B cell (primary cell): ENCODE measurements around the gene NRL. TPM values are rescaled to one million over a fixed set of nuclear protein-coding genes. Genes with fewer than 3 reads are reported as not detected.

ENCODE experiments used
- ATAC-seq: fragments of 200-7000 bp; cut with Tn5 transposase; one replicate; pipeline ENCODE4 v1.10.0; 2021; ENCODE audit warnings: low read depth, mild to moderate bottlenecking, moderate number of reproducible peaks, moderate library complexity
- CTCF ChIA-PET: fragments of 350-600 bp; sonication (Branson Sonifier 250); formaldehyde crosslinking; loops from one replicate; lab custom pipeline; 2021; ENCODE audit warnings: antibody characterized with exemption, inconsistent platforms; lab: Charles Lee
- POLR2A ChIA-PET: fragments of 350-600 bp; sonication (Branson Sonifier 250); formaldehyde crosslinking; loops from one replicate; lab custom pipeline; 2021; ENCODE audit warnings: antibody characterized with exemption; lab: Charles Lee
- DNase-seq: peaks from one replicate; pipeline ENCODE4 v3.0.0; 2013
- H2AFZ ChIP-seq: 2 replicates; pipeline ENCODE4 v1.6.1; 2012; ENCODE audit warnings: mild to moderate bottlenecking, low read depth, low read length; ENCODE audit not compliant: insufficient read depth, poor library complexity, severe bottlenecking
- H3K27ac ChIP-seq, 2 donors: 1 replicate in 1 of 2; 2 replicates in 1 of 2; pipeline ENCODE4 v1.5.1; 2012 to 2013; ENCODE audit warnings: low read length in 2 of 2, mild to moderate bottlenecking in 2 of 2, moderate library complexity in 1 of 2
- H3K27me3 ChIP-seq, 4 experiments: fragments of 200-600 bp in 1 of 4; sonication (generic) in 1 of 4; replicated peaks in 1 of 4; 1 replicate in 2 of 4; 2 replicates in 2 of 4; pipeline versions ENCODE4 v1.6.1 to v1.7.0; 2013 to 2016; ENCODE audit warnings: low read length in 3 of 4, mild to moderate bottlenecking in 2 of 4, mixed read lengths in 1 of 4, moderate library complexity in 1 of 4; ENCODE audit not compliant: insufficient read depth in 4 of 4, control insufficient read depth in 3 of 4; ENCODE audit errors: control extremely low read depth in 1 of 4
- H3K36me3 ChIP-seq, 2 experiments: replicated peaks in 1 of 2; 1 replicate in 1 of 2; 2 replicates in 1 of 2; pipeline versions ENCODE4 v1.6.1 to v1.7.1; 2013; ENCODE audit warnings: low read length in 1 of 2; ENCODE audit not compliant: insufficient read depth in 2 of 2, control insufficient read depth in 1 of 2; ENCODE audit errors: control extremely low read depth in 1 of 2, extremely low read depth in 1 of 2
- H3K4me1 ChIP-seq, 2 donors: fragments of 200-600 bp in 1 of 2; sonication (generic) in 1 of 2; 1 replicate in 1 of 2; 2 replicates in 1 of 2; pipeline versions ENCODE4 v1.5.1 to v1.6.1; 2013 to 2017; ENCODE audit warnings: low read length in 2 of 2; ENCODE audit not compliant: control insufficient read depth in 2 of 2, insufficient read depth in 2 of 2
- H3K4me2 ChIP-seq: replicated peaks from 2 replicates; pipeline ENCODE3; 2012; ENCODE audit warnings: mild to moderate bottlenecking, low read depth, low read length; ENCODE audit not compliant: poor library complexity, severe bottlenecking
- H3K4me3 ChIP-seq, 5 experiments: fragments of 200-600 bp in 1 of 5; sonication (generic) in 1 of 5; 1 replicate in 3 of 5; 2 replicates in 2 of 5; pipeline versions ENCODE4 v1.5.1 to v1.7.0; 2011 to 2016; ENCODE audit warnings: low read length in 4 of 5, mild to moderate bottlenecking in 4 of 5, low read depth in 2 of 5, control low read depth in 1 of 5, moderate library complexity in 1 of 5; ENCODE audit not compliant: insufficient read depth in 1 of 5; ENCODE audit errors: control extremely low read depth in 1 of 5, extremely low read depth in 1 of 5
- H3K79me2 ChIP-seq: fragments of 200-600 bp; sonication (generic); one replicate; pipeline ENCODE4 v1.6.0; 2016; ENCODE audit warnings: low read length; ENCODE audit not compliant: control insufficient read depth, insufficient read depth
- H3K9ac ChIP-seq: fragments of 200-600 bp; sonication (generic); 2 replicates; pipeline ENCODE4 v1.6.1; 2017; ENCODE audit warnings: mild to moderate bottlenecking, low read length, moderate library complexity
- H3K9me3 ChIP-seq, 3 donors: one replicate each; pipeline versions ENCODE4 v1.6.1 to v1.7.1; 2013; ENCODE audit warnings: low read length in 2 of 3; ENCODE audit not compliant: control insufficient read depth in 2 of 3, insufficient read depth in 1 of 3; ENCODE audit errors: control extremely low read depth in 1 of 3
- H4K20me1 ChIP-seq: 2 replicates; pipeline ENCODE4 v1.6.0; 2012; ENCODE audit warnings: mild to moderate bottlenecking, low read length; ENCODE audit not compliant: insufficient read depth, control insufficient read depth, poor library complexity, severe bottlenecking
- H3K27ac Mint-ChIP-seq: one replicate; pipeline ENCODE4 v1.8.0; 2021; ENCODE audit warnings: mixed read lengths
- H3K27me3 Mint-ChIP-seq: one replicate; pipeline ENCODE4 v1.8.0; 2021; ENCODE audit warnings: mixed read lengths
- H3K4me1 Mint-ChIP-seq: one replicate; pipeline ENCODE4 v1.8.0; 2021; ENCODE audit warnings: mixed read lengths
- H3K4me3 Mint-ChIP-seq: one replicate; pipeline ENCODE4 v1.8.0; 2021; ENCODE audit warnings: mixed read lengths
- H3K9me3 Mint-ChIP-seq: one replicate; pipeline ENCODE4 v1.8.0; 2022; ENCODE audit warnings: mixed read lengths; ENCODE audit not compliant: insufficient read depth
- CTCF ChIP-seq: fragments of 200-600 bp; IDR thresholded peaks from one replicate; pipeline ENCODE4 v1.8.0; 2022; ENCODE audit warnings: antibody characterized with exemption, mild to moderate bottlenecking
- EZH2 ChIP-seq: IDR thresholded peaks from 2 replicates; pipeline ENCODE4 v1.6.1; 2012; ENCODE audit warnings: borderline replicate concordance, low read depth, mild to moderate bottlenecking, moderate library complexity, low read length; ENCODE audit not compliant: insufficient read depth, poor library complexity, severe bottlenecking
- WGBS: methylation state at CpG from one replicate; pipeline ENCODE4 v1.1.5; 2013; ENCODE audit warnings: missing lambda C conversion rate; ENCODE audit not compliant: insufficient coverage; 5-methylcytosine and 5-hydroxymethylcytosine counted together
- intact Hi-C: fragments of 100-400 bp; cut with micrococcal nuclease; formaldehyde crosslinking; loops from one replicate; pipeline ENCODE4 v1.10.0; 2022
- polyA plus RNA-seq: library from polyadenylated mRNA; depleted of rRNA; stranded (reverse); fragments of >200 nt; gene quantifications from 2 replicates; pipeline ENCODE4 v1.2.3, GENCODE V29; 2012
- total RNA-seq, 2 donors: library from RNA; stranded (reverse); fragments of 120-200 nt in 1 of 2; gene quantifications; 1 replicate in 1 of 2; 2 replicates in 1 of 2; pipeline versions ENCODE4 v1.2.3 to v1.2.4, GENCODE V29; 2013 to 2022

Gene NRL
- total and polyA plus RNA-seq, 2 donors (not counting 1 experiment from before 2014, with no cell fraction given): 7.0 to 8.8 TPM

- Mint-ChIP-seq H3K4me1 (peaks cover 22% of the 10 kb centered on the region), H3K4me3 (no peak overlapping the region), H3K9me3 (no peaks in the 10 kb centered on the region), H3K27me3 (no peaks in the 10 kb centered on the region), H3K27ac (no peak overlapping the region)
- no peak overlapping the region for H2AFZ ChIP-seq
- DNase-seq (no peak), ATAC-seq (no peak)
- POLR2A ChIA-PET: interaction anchor here (1.1 kb wide), 1 partner anchor 15 kb away, joined by 3 read pairs; the partner anchor contains the start of genes DCAF11 and NRL
- H3K27ac ChIP-seq: no peak overlapping the region
- no peak overlapping the region for H3K9ac ChIP-seq
- no peak overlapping the region for H3K4me2 ChIP-seq
- H3K27me3 ChIP-seq: no peaks in the 10 kb centered on the region
- CTCF ChIA-PET: no interaction called here
- intact Hi-C loops: no loop called here
- H3K4me3 ChIP-seq: no peak overlapping the region
- no peaks in the 10 kb centered on the region for H3K36me3 ChIP-seq
- H4K20me1 ChIP-seq: no peaks in the 10 kb centered on the region
- peaks cover 4% of the 10 kb centered on the region for H3K79me2 ChIP-seq
- TF ChIP-seq EZH2 (no peak), CTCF (no peak)
- WGBS: 88% methylated on average over 6 of the region's 8 CpGs
- H3K9me3 ChIP-seq: no peaks in the 10 kb centered on the region
- H3K4me1 ChIP-seq: peaks cover 22% of the 10 kb centered on the region in 2 donors
These were observed 14.8 kb upstream of the NRL start for GRCh38 chr14:24129410-24129998.

DNA sequence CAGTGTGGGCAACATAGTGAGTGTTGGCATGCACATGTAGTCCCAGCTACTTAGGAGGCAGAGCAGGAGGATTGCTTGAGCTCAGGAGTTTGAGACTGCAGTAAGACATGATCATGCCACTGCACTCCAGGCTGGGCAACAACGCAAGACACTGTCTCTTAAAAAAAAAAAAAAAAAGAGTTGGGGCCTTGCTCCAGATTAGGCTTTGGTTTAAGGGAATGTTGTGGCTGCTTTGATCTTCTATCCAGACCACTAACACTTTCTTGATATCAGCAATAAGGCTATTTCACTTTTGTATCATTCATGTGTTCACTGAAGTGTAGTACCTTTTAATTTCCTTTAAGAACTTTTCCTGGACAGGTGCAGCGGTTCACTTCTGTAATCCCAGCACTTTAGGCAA lies 12.9 kb upstream of the NRL start:
- H3K27me3 ChIP-seq: no peaks in the 10 kb centered on the region
- H3K9ac ChIP-seq: no peak overlapping the region
- H3K4me3 Mint-ChIP-seq: no peak overlapping the region
- H3K4me3 ChIP-seq: no peak overlapping the region
- no peaks in the 10 kb centered on the region for H3K9me3 Mint-ChIP-seq
- WGBS: 88% methylated on average over 2 of the region's 2 CpGs
- CTCF ChIA-PET: interaction anchor here (0.7 to 1.6 kb wide), 6 partner anchors 8 to 152 kb away, joined by 3 to 5 read pairs (median 4); partner anchors contain the start of gene PSME1
- peak overlapping the region; percentile 33 for H3K4me2 ChIP-seq
- no peak overlapping the region for H2AFZ ChIP-seq
- no peak for TF ChIP-seq EZH2
- no peak for TF ChIP-seq CTCF
- peaks cover under 1 to 7% of the 10 kb centered on the region in 2 experiments for H3K36me3 ChIP-seq
- no peaks in the 10 kb centered on the region for H4K20me1 ChIP-seq
- no peaks in the 10 kb centered on the region for H3K27me3 Mint-ChIP-seq
- no peak overlapping the region for H3K27ac ChIP-seq
- H3K4me1 Mint-ChIP-seq: peaks cover 36% of the 10 kb centered on the region
- intact Hi-C loops: no loop called here
- H3K9me3 ChIP-seq: no peaks in the 10 kb centered on the region
- DNase-seq (no peak), ATAC-seq (no peak)
- peak overlapping the region; percentile 6 for H3K27ac Mint-ChIP-seq
- H3K79me2 ChIP-seq: peaks cover 4% of the 10 kb centered on the region
- H3K4me1 ChIP-seq: peaks cover 38 to 40% of the 10 kb centered on the region in 2 donors
- POLR2A ChIA-PET: interaction anchor here (1.2 kb wide), 1 partner anchor 9 kb away, joined by 3 read pairs; the partner anchor contains the start of gene PSME1
